Liver (tissue), 9 donors: ENCODE results near the gene LGALS16. TPM values are rescaled to one million over a fixed set of nuclear protein-coding genes. Genes with fewer than 3 reads are reported as not detected.

Experiments used
- DNase-seq: peaks from one replicate; pipeline ENCODE4 v3.0.0-alpha.2; 2017; ENCODE audit warnings: low spot score
- H3K27ac ChIP-seq, 2 donors: one replicate each; pipeline ENCODE4 v1.7.0; 2013; ENCODE audit warnings: inconsistent platforms in 2 of 2, low read length in 2 of 2, control low read depth in 1 of 2, low read depth in 1 of 2, mild to moderate bottlenecking in 1 of 2
- H3K27me3 ChIP-seq, 4 donors: one replicate each; pipeline versions ENCODE4 v1.6.1 to v1.7.0; 2013; ENCODE audit warnings: low read length in 3 of 4, inconsistent platforms in 1 of 4, mild to moderate bottlenecking in 1 of 4, moderate library complexity in 1 of 4; ENCODE audit not compliant: control insufficient read depth in 4 of 4, insufficient read depth in 4 of 4
- H3K36me3 ChIP-seq, 4 donors: one replicate each; pipeline versions ENCODE4 v1.6.1 to v1.7.0; 2013; ENCODE audit warnings: low read length in 3 of 4, mild to moderate bottlenecking in 3 of 4, low read depth in 1 of 4, moderate library complexity in 1 of 4; ENCODE audit not compliant: control insufficient read depth in 4 of 4, insufficient read depth in 3 of 4
- H3K4me1 ChIP-seq, 4 donors: one replicate each; pipeline versions ENCODE4 v1.6.1 to v1.7.0; 2013; ENCODE audit warnings: low read length in 3 of 4, mild to moderate bottlenecking in 3 of 4, moderate library complexity in 1 of 4; ENCODE audit not compliant: control insufficient read depth in 4 of 4, insufficient read depth in 4 of 4
- H3K4me3 ChIP-seq, 3 donors: one replicate each; pipeline versions ENCODE4 v1.6.1 to v1.7.0; 2013; ENCODE audit warnings: low read length in 3 of 3, control low read depth in 1 of 3, low read depth in 1 of 3, mild to moderate bottlenecking in 1 of 3
- H3K9ac ChIP-seq, 2 donors: one replicate each; pipeline ENCODE4 v1.7.0; 2013; ENCODE audit warnings: low read length in 2 of 2, mild to moderate bottlenecking in 2 of 2, moderate library complexity in 2 of 2, control low read depth in 1 of 2, low read depth in 1 of 2
- H3K9me3 ChIP-seq, 4 donors: one replicate each; pipeline versions ENCODE4 v1.6.1 to v1.7.0; 2013; ENCODE audit warnings: low read length in 3 of 4; ENCODE audit not compliant: control insufficient read depth in 4 of 4
- ATF3 ChIP-seq: IDR thresholded peaks from 2 replicates; pipeline ENCODE4 v1.6.1; 2016; ENCODE audit warnings: antibody characterized with exemption
- CTCF ChIP-seq: fragments of 150-350 bp; IDR thresholded peaks from 2 replicates; pipeline ENCODE4 v1.5.1; 2017; ENCODE audit warnings: improper control_type of control experiment, low read depth, low read length; ENCODE audit not compliant: missing input control
- EGR1 ChIP-seq, 2 donors: IDR thresholded peaks; 2 replicates each; pipeline ENCODE4 v1.6.1; 2016 to 2018; ENCODE audit warnings: antibody characterized with exemption in 2 of 2, low read depth in 2 of 2
- FOXA1 ChIP-seq: IDR thresholded peaks from 2 replicates; pipeline ENCODE4 v1.6.1; 2016; ENCODE audit warnings: antibody characterized with exemption
- FOXA2 ChIP-seq: IDR thresholded peaks from 2 replicates; pipeline ENCODE4 v1.6.1; 2016; ENCODE audit warnings: antibody characterized with exemption
- GABPA ChIP-seq, 2 donors: IDR thresholded peaks in 1 of 2; conservative IDR thresholded peaks in 1 of 2; 2 replicates each; pipeline ENCODE4 v1.6.1; 2016; ENCODE audit warnings: antibody characterized with exemption in 2 of 2, mild to moderate bottlenecking in 1 of 2, moderate library complexity in 1 of 2
- HNF4A ChIP-seq, 2 donors: conservative IDR thresholded peaks; 2 replicates each; pipeline ENCODE4 v1.6.1; 2016; ENCODE audit warnings: antibody characterized with exemption in 2 of 2, mild to moderate bottlenecking in 2 of 2
- HNF4G ChIP-seq: IDR thresholded peaks from 2 replicates; pipeline ENCODE4 v1.6.1; 2016; ENCODE audit warnings: antibody characterized with exemption
- JUND ChIP-seq, 2 donors: IDR thresholded peaks; 2 replicates each; pipeline ENCODE4 v1.6.1; 2016; ENCODE audit warnings: antibody characterized with exemption in 2 of 2
- MAX ChIP-seq: IDR thresholded peaks from 2 replicates; pipeline ENCODE4 v1.6.1; 2016; ENCODE audit warnings: antibody characterized with exemption
- NR2F2 ChIP-seq: IDR thresholded peaks from 2 replicates; pipeline ENCODE4 v1.6.1; 2016; ENCODE audit warnings: antibody characterized with exemption
- RAD21 ChIP-seq, 2 donors: IDR thresholded peaks; 2 replicates each; pipeline ENCODE4 v1.6.1; 2016; ENCODE audit warnings: antibody characterized with exemption in 2 of 2, mild to moderate bottlenecking in 2 of 2
- REST ChIP-seq: IDR thresholded peaks from 2 replicates; pipeline ENCODE4 v1.6.1; 2016; ENCODE audit warnings: antibody characterized with exemption, mild to moderate bottlenecking
- RXRA ChIP-seq, 2 donors: IDR thresholded peaks; 2 replicates each; pipeline ENCODE4 v1.6.1; 2017 to 2018; ENCODE audit warnings: antibody characterized with exemption in 2 of 2, mild to moderate bottlenecking in 1 of 2
- TAF1 ChIP-seq: conservative IDR thresholded peaks from 2 replicates; pipeline ENCODE4 v1.6.1; 2016; ENCODE audit warnings: antibody characterized with exemption, mild to moderate bottlenecking
- YY1 ChIP-seq: IDR thresholded peaks from 2 replicates; pipeline ENCODE4 v1.6.1; 2016; ENCODE audit warnings: antibody characterized with exemption, mild to moderate bottlenecking
- ZBTB33 ChIP-seq: IDR thresholded peaks from 2 replicates; pipeline ENCODE4 v1.6.1; 2016; ENCODE audit warnings: antibody characterized with exemption
- WGBS: extraction: QIAGEN DNeasy Blood & Tissue Kit; methylation state at CpG from one replicate; pipeline ENCODE4 v1.1.7; 2013; 5-methylcytosine and 5-hydroxymethylcytosine counted together
- polyA plus RNA-seq, 2 donors: library from polyadenylated mRNA; stranded (reverse) in 1 of 2; unstranded in 1 of 2; fragments of 200-250 nt in 1 of 2; fragments of >200 nt in 1 of 2; fragmentation: Nextera tagmentation in 1 of 2; extraction: Ambion mirVana in 1 of 2; gene quantifications; one replicate each; pipeline versions ENCODE4 v1.2.1 to v1.2.3, GENCODE V29; 2013 to 2015
- total RNA-seq, 2 donors: library from RNA; depleted of rRNA; stranded (reverse); fragments of >200 nt; gene quantifications; one replicate each; pipeline ENCODE4 v1.2.3, GENCODE V29; 2014
- donor health status: healthy.
- donor health status: healthy.
- donor health status: healthy.
- donor health status: healthy.
- donor health status: healthy.

The LGALS16 gene
- total and polyA plus RNA-seq, 4 donors = not detected

- TF ChIP-seq ZBTB33 (peak; percentile 61), HNF4A (conservative IDR thresholded peaks at IDR 0.05) (peak; percentile 63 to 70), JUND (IDR thresholded peaks at IDR 0.05) (peak; percentile 33 to 46)
Measured at GRCh38 chr19:39677961-39678889, 22.5 kb downstream of the LGALS16 start (continued).

- DNase-seq = no peak
- no peaks in the 10 kb centered on the region for H3K9me3 ChIP-seq
- H3K27me3 ChIP-seq = no peaks in the 10 kb centered on the region
- H3K4me1 ChIP-seq = peaks cover 0 to 8% (median 4%) of the 10 kb centered on the region in 4 donors
- TF ChIP-seq HNF4G = no peak
- TF ChIP-seq GABPA (IDR thresholded peaks at IDR 0.05 in 1 of 2, conservative IDR thresholded peaks at IDR 0.05 in 1 of 2) = no peak
- TF ChIP-seq EGR1 (IDR thresholded peaks at IDR 0.05; ENCODE audit: low read depth in 2 of 2) = no peak
- no peak for TF ChIP-seq NR2F2
- TF ChIP-seq JUND (IDR thresholded peaks at IDR 0.05) = no peak
- no peak for TF ChIP-seq RAD21 (IDR thresholded peaks at IDR 0.05)
- no peak for TF ChIP-seq FOXA2
- TF ChIP-seq MAX = no peak
- no peak for TF ChIP-seq HNF4A (conservative IDR thresholded peaks at IDR 0.05)
- no peak for TF ChIP-seq REST
- no peak for TF ChIP-seq TAF1
- TF ChIP-seq RXRA (IDR thresholded peaks at IDR 0.05) = no peak
- no peak for TF ChIP-seq ATF3
- no peak for TF ChIP-seq YY1
- no peak for TF ChIP-seq FOXA1
- TF ChIP-seq ZBTB33 = no peak
- no peak for TF ChIP-seq CTCF
- H3K27ac ChIP-seq = no peak overlapping the region
- H3K9ac ChIP-seq = no peak overlapping the region
- no peak overlapping the region for H3K4me3 ChIP-seq
- WGBS = 69% methylated on average over 10 of the region's 10 CpGs
- no peaks in the 10 kb centered on the region for H3K36me3 ChIP-seq
Measured at GRCh38 chr19:39679056-39679790, 23.5 kb downstream of the LGALS16 start.
